ENCODE results near the gene CRHR1. TPM values are rescaled to one million over a fixed set of nuclear protein-coding genes. Genes with fewer than 3 reads are reported as not detected.

CRHR1 gene
- total RNA-seq, 4 donors from 2014 or later = 0.26 to 0.89 (median 0.76) TPM

DNA sequence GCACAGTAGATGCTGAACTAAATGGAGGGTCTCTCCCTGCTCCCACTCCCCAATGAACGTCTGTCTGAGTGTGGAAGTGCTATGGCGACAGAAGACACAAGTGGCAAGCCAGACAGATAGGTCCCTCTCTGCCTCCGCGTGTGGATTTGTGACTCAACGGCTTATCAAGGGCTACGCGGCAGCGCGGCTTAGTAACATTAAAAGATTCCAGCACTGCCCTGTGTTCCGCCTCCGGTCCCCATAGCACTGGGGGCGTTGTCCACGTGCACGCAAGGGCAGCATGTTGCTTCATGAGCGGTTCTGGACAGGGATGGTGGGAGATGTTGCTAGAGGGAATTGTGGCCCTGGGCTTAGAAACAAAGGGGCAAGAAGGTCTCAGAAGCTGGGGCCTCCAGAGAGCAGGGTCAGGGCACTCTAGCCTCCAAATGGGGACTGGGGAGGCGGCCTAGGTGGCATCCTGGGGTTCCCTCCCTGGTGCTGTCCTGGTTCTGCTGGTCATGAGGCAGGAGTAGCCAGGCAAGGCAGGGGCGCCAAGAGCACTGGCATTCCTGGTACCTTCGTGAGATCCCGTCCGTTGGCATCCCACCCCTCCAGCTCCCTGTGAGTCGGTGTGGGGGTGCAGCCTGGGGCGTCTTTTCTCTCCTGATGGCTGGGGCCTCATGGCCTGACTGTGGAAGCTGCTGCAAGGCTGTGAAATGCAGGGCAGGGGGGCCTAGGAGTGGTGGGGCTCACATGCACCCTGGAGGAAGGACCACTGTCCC lies 9.1 kb downstream of the CRHR1 start:
- whole genome bisulfite sequencing = 78% methylated on average over 22 of the region's 22 CpGs
- DNase-seq (ENCODE audit: low spot score in 2 of 2) = no peak
- TF ChIP-seq POLR2A (IDR thresholded peaks at IDR 0.05) (no peak), POLR2AphosphoS5 (IDR thresholded peaks at IDR 0.05) (no peak), EP300 (IDR thresholded peaks at IDR 0.05) (no peak)
- TF ChIP-seq, protein P1, sequence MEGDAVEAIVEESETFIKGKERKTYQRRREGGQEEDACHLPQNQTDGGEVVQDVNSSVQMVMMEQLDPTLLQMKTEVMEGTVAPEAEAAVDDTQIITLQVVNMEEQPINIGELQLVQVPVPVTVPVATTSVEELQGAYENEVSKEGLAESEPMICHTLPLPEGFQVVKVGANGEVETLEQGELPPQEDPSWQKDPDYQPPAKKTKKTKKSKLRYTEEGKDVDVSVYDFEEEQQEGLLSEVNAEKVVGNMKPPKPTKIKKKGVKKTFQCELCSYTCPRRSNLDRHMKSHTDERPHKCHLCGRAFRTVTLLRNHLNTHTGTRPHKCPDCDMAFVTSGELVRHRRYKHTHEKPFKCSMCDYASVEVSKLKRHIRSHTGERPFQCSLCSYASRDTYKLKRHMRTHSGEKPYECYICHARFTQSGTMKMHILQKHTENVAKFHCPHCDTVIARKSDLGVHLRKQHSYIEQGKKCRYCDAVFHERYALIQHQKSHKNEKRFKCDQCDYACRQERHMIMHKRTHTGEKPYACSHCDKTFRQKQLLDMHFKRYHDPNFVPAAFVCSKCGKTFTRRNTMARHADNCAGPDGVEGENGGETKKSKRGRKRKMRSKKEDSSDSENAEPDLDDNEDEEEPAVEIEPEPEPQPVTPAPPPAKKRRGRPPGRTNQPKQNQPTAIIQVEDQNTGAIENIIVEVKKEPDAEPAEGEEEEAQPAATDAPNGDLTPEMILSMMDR (IDR thresholded peaks at IDR 0.05) = no peak
- peaks cover 18% of the 10 kb centered on the region for H3K4me1 ChIP-seq
- H3K36me3 ChIP-seq = no peaks in the 10 kb centered on the region
- H3K27ac ChIP-seq = no peak overlapping the region
- H3K4me3 ChIP-seq = no peak overlapping the region
- no peaks in the 10 kb centered on the region for H3K9me3 ChIP-seq
- peaks cover 80% of the 10 kb centered on the region for H3K27me3 ChIP-seq

DNA sequence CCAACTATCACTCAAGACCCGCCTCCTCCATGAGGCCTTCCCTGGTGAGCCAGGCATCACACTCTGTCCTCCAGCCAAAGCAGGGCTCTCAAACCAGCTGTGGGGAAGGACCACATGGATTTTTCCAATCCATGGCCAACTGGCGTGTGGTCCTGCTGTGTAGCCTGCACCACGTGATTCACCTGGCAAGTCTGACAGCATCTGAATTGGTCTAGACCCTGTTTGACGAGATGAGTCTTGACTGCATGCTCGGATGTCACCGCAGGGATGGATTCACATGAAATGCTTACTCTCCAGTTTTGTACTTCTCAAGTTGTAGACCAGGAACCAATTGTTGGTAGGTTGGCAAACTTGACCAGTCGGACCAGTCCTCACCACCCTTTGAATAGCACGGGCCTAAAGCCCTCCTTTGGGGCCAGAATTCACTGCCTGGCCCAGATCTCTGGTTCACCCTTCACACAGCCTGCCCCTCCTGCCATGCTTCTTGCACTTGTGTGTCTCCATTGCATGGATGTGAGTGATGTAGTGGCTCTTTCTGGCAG lies 9.9 kb downstream of the CRHR1 start:
- H3K27ac ChIP-seq = no peak overlapping the region
- no peak for DNase-seq (ENCODE audit: low spot score in 2 of 2)
- H3K4me1 ChIP-seq = peaks cover 18% of the 10 kb centered on the region
- no peak overlapping the region for H3K4me3 ChIP-seq
- no peaks in the 10 kb centered on the region for H3K36me3 ChIP-seq
- peaks cover 79% of the 10 kb centered on the region for H3K27me3 ChIP-seq
- WGBS = 76% methylated on average over 7 of the region's 8 CpGs
- TF ChIP-seq, protein P1 (IDR thresholded peaks at IDR 0.05) = no peak
- TF ChIP-seq POLR2AphosphoS5 (IDR thresholded peaks at IDR 0.05) (no peak), POLR2A (IDR thresholded peaks at IDR 0.05) (no peak), EP300 (IDR thresholded peaks at IDR 0.05) (no peak)
- H3K9me3 ChIP-seq = no peaks in the 10 kb centered on the region

DNA sequence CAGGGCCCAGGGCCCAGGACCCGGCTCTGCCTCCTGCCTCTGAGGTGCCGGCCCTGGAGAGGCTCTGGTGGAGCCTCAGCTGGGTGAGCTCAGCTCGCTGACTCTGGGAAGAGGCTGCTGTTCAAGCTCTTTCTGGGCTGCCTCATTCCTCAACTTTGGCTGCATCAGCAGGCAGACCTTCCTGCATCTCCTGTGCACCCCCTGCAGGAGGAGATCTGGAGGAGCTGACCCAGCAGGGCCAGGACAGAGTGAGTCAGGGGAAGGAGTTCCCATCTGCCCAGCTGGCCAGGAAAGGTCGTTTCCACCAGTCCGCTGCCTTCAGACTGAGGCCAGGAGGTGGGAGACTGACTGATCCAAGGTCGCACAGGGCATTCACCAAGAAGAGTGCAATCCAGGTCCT lies 10.7 kb downstream of the CRHR1 start:
- no peak for TF ChIP-seq POLR2A (IDR thresholded peaks at IDR 0.05)
- TF ChIP-seq POLR2AphosphoS5 (IDR thresholded peaks at IDR 0.05) = no peak
- TF ChIP-seq, protein P1 (IDR thresholded peaks at IDR 0.05) = no peak
- no peak for TF ChIP-seq EP300 (IDR thresholded peaks at IDR 0.05)
- H3K36me3 ChIP-seq = no peaks in the 10 kb centered on the region
- H3K9me3 ChIP-seq = no peaks in the 10 kb centered on the region
- peaks cover 18% of the 10 kb centered on the region for H3K4me1 ChIP-seq
- WGBS = 40% methylated on average over 1 of the region's 6 CpGs
- no peak for DNase-seq (ENCODE audit: low spot score in 2 of 2)
- no peak overlapping the region for H3K27ac ChIP-seq
- H3K27me3 ChIP-seq = peaks cover 78% of the 10 kb centered on the region
- no peak overlapping the region for H3K4me3 ChIP-seq

DNA sequence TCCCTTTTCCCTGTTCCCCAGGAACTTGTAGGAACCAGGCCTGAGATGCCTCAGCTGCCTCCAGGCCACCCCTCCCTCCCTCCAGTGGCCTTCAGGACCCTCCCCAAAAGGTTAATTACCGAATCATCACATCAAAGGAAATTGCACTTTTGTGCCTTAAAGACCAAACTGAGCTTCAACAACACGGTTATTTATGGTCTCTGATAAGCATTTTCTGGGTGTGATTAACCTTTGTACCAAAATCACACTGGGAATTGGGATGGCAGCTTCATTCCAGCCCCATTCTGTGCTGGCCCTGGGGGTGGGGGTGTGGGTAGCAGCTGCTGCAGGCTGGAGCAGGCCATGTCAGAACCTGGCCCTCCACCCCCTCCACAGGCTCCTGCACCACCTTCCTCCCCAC lies 16.7 kb downstream of the CRHR1 start:
- TF ChIP-seq POLR2AphosphoS5 (IDR thresholded peaks at IDR 0.05) = no peak
- no peak for TF ChIP-seq POLR2A (IDR thresholded peaks at IDR 0.05)
- TF ChIP-seq, protein P1 (IDR thresholded peaks at IDR 0.05) = no peak
- TF ChIP-seq EP300 (IDR thresholded peaks at IDR 0.05) = no peak
- Histone ChIP-seq H3K9me3 (no peaks in the 10 kb centered on the region), H3K4me1 (no peaks in the 10 kb centered on the region), H3K4me3 (no peak overlapping the region), H3K27me3 (peaks cover 56% of the 10 kb centered on the region), H3K36me3 (no peaks in the 10 kb centered on the region), H3K27ac (no peak overlapping the region)
- no peak for DNase-seq (ENCODE audit: low spot score in 2 of 2)
- WGBS = 31% methylated on average over 2 of the region's 2 CpGs

DNA sequence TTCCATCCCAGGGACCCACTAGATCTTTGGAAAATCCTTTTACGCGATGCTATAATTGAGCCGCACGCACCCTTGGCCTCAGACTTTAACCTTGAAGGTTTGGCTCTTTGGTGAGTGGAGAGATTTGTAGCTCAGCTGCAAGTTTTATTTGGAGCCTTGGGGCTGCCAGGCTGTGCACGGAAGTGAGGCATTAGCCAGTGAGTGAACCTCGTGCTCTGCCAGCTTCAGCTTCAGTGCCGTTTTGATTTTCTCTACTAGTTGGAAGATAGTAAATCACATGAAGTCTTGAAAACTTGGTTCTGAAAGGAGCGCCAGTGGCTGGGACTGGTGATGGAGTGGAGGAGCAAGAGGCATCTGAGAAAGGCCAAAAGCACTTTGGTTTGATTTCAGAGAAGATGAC lies 17.3 kb downstream of the CRHR1 start:
- no peak for TF ChIP-seq EP300 (IDR thresholded peaks at IDR 0.05)
- no peak for TF ChIP-seq POLR2A (IDR thresholded peaks at IDR 0.05)
- TF ChIP-seq, protein P1 (IDR thresholded peaks at IDR 0.05) = no peak
- Histone ChIP-seq H3K4me1 (no peaks in the 10 kb centered on the region), H3K27me3 (peaks cover 55% of the 10 kb centered on the region), H3K36me3 (no peaks in the 10 kb centered on the region), H3K9me3 (no peaks in the 10 kb centered on the region), H3K27ac (no peak overlapping the region), H3K4me3 (no peak overlapping the region)
- WGBS = 64% methylated on average over 8 of the region's 8 CpGs
- no peak for DNase-seq (ENCODE audit: low spot score in 2 of 2)
